Loucy (cell line): Measurements from ENCODE around the gene FIGNL2.

Experiments used
- H2AFZ ChIP-seq: fragments of 200-600 bp; sonication (generic); 2 replicates; pipeline ENCODE4 v1.6.0; 2016; ENCODE audit warnings: antibody characterized with exemption, mild to moderate bottlenecking, low read length, moderate library complexity
- H3F3A ChIP-seq: fragments of 200-600 bp; 2 replicates; pipeline ENCODE4 v1.6.0; 2016; ENCODE audit warnings: antibody characterized with exemption, low read depth, mild to moderate bottlenecking
- H3K27me3 ChIP-seq: fragments of 200-600 bp; sonication (generic); 2 replicates; pipeline ENCODE4 v1.6.1; 2014; ENCODE audit warnings: low read length, mild to moderate bottlenecking; ENCODE audit not compliant: insufficient read depth, poor library complexity, severe bottlenecking
- H3K36me3 ChIP-seq: fragments of 200-600 bp; sonication (generic); 2 replicates; pipeline ENCODE4 v1.6.1; 2016; ENCODE audit warnings: low read length; ENCODE audit not compliant: insufficient read depth
- H3K4me1 ChIP-seq: fragments of 200-600 bp; sonication (generic); 2 replicates; pipeline ENCODE4 v1.5.1; 2014; ENCODE audit warnings: low read length, mild to moderate bottlenecking; ENCODE audit not compliant: insufficient read depth, poor library complexity, severe bottlenecking
- H3K4me2 ChIP-seq: fragments of 200-600 bp; sonication (generic); 2 replicates; pipeline ENCODE4 v1.6.0; 2014; ENCODE audit warnings: antibody characterized with exemption, low read length, low read depth, mild to moderate bottlenecking; ENCODE audit not compliant: poor library complexity, severe bottlenecking
- H3K4me3 ChIP-seq: fragments of 200-600 bp; sonication (generic); 2 replicates; pipeline ENCODE4 v1.5.1; 2014; ENCODE audit warnings: low read length, mild to moderate bottlenecking, mixed read lengths; ENCODE audit not compliant: poor library complexity, severe bottlenecking
- H3K79me2 ChIP-seq: fragments of 200-600 bp; sonication (generic); 2 replicates; pipeline ENCODE4 v1.6.1; 2014; ENCODE audit warnings: low read length; ENCODE audit not compliant: insufficient read depth
- H3K9ac ChIP-seq: fragments of 200-600 bp; sonication (generic); 2 replicates; pipeline ENCODE4 v1.6.0; 2014; ENCODE audit warnings: mild to moderate bottlenecking, low read depth, low read length, moderate library complexity; ENCODE audit not compliant: poor library complexity, severe bottlenecking
- H3K9me2 ChIP-seq: fragments of 200-600 bp; sonication (generic); replicated peaks from 2 replicates; pipeline ENCODE4 v1.6.1; 2016; ENCODE audit warnings: low read depth, low read length, mixed read lengths
- H3K9me3 ChIP-seq: fragments of 200-600 bp; sonication (generic); 2 replicates; pipeline ENCODE4 v1.6.1; 2014; ENCODE audit warnings: mild to moderate bottlenecking, antibody characterized with exemption, low read length, low read depth; ENCODE audit not compliant: insufficient read depth
- H4K20me1 ChIP-seq: fragments of 200-600 bp; sonication (generic); 2 replicates; pipeline ENCODE4 v1.6.0; 2014; ENCODE audit warnings: antibody characterized with exemption, low read length, mild to moderate bottlenecking; ENCODE audit not compliant: insufficient read depth, poor library complexity, severe bottlenecking
- CTCF ChIP-seq: fragments of 200-600 bp; sonication (generic); conservative IDR thresholded peaks from 2 replicates; pipeline ENCODE4 v1.5.1; 2014; ENCODE audit warnings: mild to moderate bottlenecking, antibody characterized with exemption, low read length
- EZH2phosphoT487 ChIP-seq: fragments of 200-600 bp; IDR thresholded peaks from 2 replicates; pipeline ENCODE4 v1.6.1; 2018; ENCODE audit warnings: antibody characterized with exemption, mild to moderate bottlenecking, moderate library complexity, borderline replicate concordance

The FIGNL2 gene

GRCh38 chr12:51777973-51778372 is 70.5 kb downstream of the FIGNL2 start:
- H3K4me1 ChIP-seq, result peaks cover 17% of the 10 kb centered on the region
- H3K4me2 ChIP-seq, result no peak overlapping the region
- no peaks in the 10 kb centered on the region for H3K9me2 ChIP-seq
- H4K20me1 ChIP-seq, result no peaks in the 10 kb centered on the region
- H3K4me3 ChIP-seq, result no peak overlapping the region
- no peak overlapping the region for H3K9ac ChIP-seq
- no peaks in the 10 kb centered on the region for H3F3A ChIP-seq
- H3K79me2 ChIP-seq, result no peaks in the 10 kb centered on the region
- TF ChIP-seq CTCF (no peak), EZH2phosphoT487 (no peak)
- no peaks in the 10 kb centered on the region for H3K27me3 ChIP-seq
- H3K36me3 ChIP-seq, result no peaks in the 10 kb centered on the region
- no peak overlapping the region for H2AFZ ChIP-seq
- no peaks in the 10 kb centered on the region for H3K9me3 ChIP-seq

GRCh38 chr12:51777457-51777856 is 71.1 kb downstream of the FIGNL2 start:
- Histone ChIP-seq H3K79me2 (no peaks in the 10 kb centered on the region), H3K27me3 (no peaks in the 10 kb centered on the region), H3K4me3 (no peak overlapping the region), H3K9ac (no peak overlapping the region), H4K20me1 (no peaks in the 10 kb centered on the region), H2AFZ (no peak overlapping the region), H3K4me1 (peaks cover 17% of the 10 kb centered on the region), H3K4me2 (no peak overlapping the region), H3F3A (no peaks in the 10 kb centered on the region), H3K9me2 (no peaks in the 10 kb centered on the region), H3K9me3 (no peaks in the 10 kb centered on the region), H3K36me3 (no peaks in the 10 kb centered on the region)
- no peak for TF ChIP-seq EZH2phosphoT487
- no peak for TF ChIP-seq CTCF

- Histone ChIP-seq H3K4me3 (no peak overlapping the region), H3K4me1 (peaks cover 3% of the 10 kb centered on the region), H3K9me2 (no peaks in the 10 kb centered on the region), H3K36me3 (no peaks in the 10 kb centered on the region), H3K27me3 (no peaks in the 10 kb centered on the region), H3K4me2 (no peak overlapping the region), H3K9ac (no peak overlapping the region), H4K20me1 (no peaks in the 10 kb centered on the region), H2AFZ (no peak overlapping the region), H3K9me3 (no peaks in the 10 kb centered on the region), H3K79me2 (no peaks in the 10 kb centered on the region), H3F3A (no peaks in the 10 kb centered on the region)
- no peak for TF ChIP-seq CTCF
These were observed 73.6 kb downstream of the FIGNL2 start for GRCh38 chr12:51774933-51775332.
